ENCODE data around the gene CRABP1.

GRCh38 chr15:78292219-78292618 lies 47.9 kb upstream of the CRABP1 start:
- no peak for TF ChIP-seq CTCF (IDR thresholded peaks at IDR 0.05)
- TF ChIP-seq POLR2A (IDR thresholded peaks at IDR 0.05), result no peak
